NCI-H1436 (cell line): ENCODE results near the gene GAREM1.
"Not testable (repeated sequence)": the region's sequence is repeated elsewhere in the genome, so short reads cannot be mapped to it uniquely, and the experiment has no call there.

Experiments used
- DNase-seq: peaks from one replicate; lab custom pipeline; 2025; lab: John Stamatoyannopoulos, UW

GAREM1 gene

DNA sequence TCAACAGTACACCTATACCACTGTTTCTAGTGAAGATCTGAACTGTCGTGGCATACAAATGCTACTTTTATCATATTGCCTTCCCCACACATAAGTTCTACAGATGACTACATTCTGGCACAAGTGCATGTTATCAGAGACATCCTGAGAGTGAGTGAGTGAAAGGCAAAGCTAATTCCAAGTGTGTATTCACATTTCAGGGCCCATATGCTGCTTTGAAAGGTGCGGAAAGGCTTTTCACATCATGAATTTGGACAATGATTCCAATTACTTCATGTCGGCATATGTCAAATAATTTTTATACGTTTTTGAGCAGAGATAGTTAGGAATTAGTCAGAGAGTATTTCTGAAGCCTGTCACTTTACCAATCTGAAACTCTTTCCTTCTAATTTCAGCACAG lies 101.7 kb downstream of the GAREM1 start:
- DNase-seq: no peak

DNA sequence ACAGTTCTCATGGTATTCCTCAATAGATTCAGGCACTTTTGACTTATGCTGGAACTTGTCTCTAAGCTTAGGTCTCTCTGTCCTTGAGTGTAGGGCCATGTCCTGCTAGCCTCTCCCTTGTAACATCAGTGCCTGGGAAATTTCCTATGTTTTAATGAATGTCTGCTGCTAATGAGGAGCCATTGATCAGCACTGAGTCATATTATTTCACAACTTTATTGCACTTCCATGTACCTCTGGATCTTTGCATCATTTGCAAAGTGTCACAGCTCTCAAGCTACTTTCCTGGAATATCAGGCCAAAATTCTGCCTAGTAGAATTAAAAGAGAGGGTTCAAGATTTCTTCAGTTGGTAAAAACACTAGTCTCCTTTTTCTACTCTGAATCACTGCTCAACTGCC lies 102.5 kb downstream of the GAREM1 start:
- DNase-seq: no peak

DNA sequence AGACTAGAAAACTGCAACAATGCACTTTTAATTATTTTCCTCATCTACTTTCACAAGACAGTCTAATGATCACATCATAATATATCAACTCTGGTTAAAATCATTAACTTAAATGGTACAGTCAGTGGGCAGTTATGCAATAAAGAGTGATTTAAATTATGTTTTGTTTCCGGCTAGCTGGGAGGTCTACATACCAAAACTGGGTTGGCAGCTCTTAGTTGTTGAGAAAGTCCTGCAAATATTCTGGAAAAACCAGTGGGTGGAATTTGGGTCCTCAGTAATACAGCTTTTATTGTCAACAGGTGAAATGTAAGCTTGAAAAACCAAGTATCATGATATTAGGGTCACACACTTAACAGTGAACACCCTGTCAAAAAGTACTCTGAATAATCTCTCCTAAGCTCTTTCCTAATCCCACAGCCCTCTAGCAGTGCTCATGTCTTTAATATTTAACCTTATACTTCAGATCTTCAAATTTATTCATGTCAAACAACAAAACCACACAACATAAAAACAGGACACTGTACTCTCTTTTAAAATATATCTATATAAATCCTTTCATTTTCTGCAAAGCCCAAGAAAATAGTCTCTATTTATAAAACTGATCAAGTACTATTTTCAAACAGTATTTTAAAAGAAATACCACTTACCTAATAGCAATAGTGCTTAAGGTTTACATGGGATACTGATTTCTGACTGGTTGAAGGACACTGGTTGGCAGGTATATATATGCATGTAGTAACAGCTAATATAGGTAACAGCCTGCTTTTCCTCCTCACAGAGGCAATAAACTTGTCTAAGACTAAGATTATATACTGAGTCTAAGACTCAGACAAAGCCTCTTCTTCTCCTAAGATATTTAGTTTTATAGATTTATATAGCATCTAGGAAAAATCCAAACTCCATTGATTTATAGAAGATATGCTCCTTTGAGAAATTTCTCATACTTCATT lies 103.8 kb downstream of the GAREM1 start:
- no peak for DNase-seq

DNA sequence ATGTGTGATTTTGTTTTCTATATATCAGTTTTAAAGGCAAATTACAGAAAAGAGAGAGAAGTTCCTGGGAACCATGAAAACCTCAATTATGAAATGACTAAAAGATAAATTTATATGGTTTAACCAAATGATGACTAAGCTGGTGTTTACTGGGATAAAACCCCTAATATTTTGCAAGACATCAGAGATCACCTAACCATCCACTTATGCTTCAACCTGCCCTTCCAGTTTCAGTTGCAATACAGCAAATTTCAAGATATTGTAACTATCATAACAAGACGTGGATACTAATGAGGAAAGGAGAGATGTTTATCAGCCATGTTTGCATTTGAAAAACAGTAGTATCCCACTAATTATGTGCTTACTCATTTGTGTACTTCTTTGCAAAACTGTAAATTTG lies 108.2 kb downstream of the GAREM1 start:
- no peak for DNase-seq

DNA sequence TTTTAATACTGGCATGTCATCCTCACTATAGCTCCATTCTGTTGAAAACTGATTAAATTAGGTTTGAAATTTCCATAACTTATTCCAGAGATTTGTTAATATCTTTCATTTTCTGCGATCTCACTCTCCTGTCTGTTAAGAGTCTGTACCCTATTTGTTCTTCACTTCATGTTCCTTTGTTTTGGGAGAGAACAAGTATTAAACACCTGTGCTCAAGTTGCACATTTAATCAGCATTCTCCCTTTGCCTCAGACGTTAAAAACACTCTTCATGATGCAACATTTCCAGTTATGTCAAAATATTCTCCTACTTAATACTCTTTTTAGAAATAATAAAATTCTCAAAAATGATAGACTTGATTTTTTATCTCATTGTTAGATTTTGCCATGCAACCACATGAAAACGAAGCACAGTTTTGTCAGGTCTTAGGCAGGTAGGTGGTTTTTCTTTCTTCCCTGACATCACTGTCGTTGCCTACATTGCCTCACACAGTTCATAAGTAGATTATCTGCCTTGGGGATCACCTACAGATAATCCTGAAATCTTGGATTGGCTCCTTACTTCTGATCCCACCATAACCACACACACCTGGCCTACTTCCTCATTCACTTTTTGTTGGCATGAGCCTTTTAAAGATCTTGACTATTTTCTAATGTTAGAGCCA lies 109.9 kb downstream of the GAREM1 start:
- DNase-seq: no peak

DNA sequence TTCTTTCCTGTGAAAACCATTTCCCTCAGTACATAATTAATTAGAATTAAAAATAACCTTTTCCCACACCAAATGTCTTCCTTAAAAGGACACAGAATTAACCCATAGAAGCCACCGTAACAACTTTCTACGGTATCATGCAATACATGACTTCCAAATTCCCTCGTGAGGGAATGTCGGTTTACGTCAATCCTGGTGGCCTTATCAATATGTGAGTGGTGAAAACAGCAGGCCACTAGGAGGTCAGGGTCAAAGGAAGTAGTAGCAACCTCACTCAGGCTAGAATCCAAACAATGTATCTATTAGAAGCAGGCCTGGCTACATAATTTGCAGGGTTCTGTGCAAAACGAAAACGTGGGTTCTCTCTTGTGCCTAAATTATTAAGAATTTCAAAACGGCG lies 112.2 kb downstream of the GAREM1 start:
- no peak for DNase-seq

DNA sequence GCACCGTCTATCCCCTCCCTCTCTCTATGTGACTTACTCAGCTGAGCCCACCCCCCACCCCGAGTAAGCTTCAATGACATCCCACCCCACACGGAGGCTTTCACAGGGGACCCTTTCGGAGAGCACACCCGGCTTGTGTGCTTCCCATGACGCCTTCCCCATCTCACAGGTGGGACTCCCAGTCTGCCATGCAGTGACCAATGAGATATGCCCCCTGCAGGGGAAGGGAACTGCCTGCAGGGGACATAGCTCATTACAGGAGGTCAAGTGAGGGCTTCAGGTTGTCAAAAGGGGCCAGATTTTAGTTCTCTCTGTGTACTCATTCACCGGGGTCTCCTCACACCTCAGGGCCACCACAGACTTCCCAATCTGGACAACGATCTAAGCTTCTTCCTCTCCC lies 112.6 kb downstream of the GAREM1 start:
- DNase-seq: no peak

DNA sequence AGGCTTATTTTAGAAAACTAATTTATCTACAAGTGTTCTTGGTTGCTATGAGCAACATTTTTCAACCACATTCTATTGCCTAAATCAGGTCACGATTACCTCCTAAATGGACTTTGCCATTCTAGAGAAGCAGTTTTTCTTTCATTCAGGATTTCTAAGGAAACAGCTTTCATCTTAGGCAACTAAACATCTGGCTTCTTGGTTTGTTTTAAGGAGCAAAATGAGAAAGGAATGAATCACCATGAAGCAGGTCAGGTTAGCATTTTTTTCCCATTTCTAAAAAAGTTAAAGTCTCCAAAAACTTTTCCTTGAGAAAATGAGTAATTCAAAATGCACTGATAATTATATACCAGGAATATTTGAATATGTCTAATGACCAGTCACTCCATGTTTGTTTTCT lies 114.8 kb downstream of the GAREM1 start:
- DNase-seq: no peak

DNA sequence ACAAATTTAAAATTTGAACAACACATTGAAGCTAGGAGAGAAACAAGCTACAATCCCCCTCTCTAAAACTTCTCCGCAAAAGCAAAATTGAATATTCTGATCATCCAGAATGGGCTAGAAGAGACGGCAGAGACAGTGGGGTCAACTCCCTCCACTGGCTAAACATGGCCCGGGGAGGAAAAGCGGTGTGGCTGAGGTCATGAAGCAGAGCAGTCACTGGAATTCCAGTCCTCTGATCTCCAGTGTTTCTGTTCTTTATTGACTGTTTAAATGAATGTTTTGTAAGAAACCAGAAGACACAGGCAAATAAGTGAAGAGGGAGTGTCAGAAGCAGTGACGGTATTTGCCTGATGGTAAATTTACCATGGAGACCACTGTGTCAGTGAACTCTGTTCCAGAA lies 116.2 kb downstream of the GAREM1 start:
- DNase-seq: no peak

DNA sequence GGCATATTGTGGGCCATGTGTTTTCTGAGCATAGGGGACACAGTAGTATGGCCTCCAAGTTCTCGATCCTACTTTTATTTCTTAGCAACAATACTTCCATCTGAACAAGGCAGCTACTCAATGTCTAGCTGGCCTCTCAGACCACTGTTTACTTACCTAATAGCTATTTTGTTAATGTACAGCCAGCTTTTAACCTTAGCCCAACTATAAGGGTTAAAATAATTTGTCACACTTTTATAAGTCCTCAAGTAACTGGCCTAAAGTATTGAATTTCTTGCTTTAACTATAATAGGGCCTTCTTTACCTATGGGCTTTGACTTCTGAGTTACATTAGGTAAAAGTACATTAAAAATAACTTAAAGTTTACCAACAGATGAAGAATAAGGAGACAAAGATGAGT lies 117.4 kb downstream of the GAREM1 start:
- no peak for DNase-seq

DNA sequence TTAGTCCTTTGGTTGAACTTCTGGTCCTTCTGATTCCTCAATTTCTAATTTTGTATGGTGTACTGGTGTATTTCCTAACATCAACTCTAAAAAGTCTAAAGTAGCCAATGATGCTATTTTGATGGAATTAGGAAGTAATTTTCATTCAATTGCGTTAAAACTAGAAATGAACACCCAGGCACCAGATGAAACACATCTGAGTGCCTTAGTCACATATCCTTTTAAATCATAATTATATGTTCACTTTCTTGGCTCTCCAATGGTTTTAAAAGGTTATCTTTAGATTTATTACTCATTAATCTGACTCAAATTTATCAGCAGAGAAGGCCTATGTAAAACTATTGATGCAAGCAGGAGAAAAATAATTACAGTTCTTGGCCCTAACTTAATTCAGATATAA lies 119.7 kb downstream of the GAREM1 start:
- DNase-seq: no peak

DNA sequence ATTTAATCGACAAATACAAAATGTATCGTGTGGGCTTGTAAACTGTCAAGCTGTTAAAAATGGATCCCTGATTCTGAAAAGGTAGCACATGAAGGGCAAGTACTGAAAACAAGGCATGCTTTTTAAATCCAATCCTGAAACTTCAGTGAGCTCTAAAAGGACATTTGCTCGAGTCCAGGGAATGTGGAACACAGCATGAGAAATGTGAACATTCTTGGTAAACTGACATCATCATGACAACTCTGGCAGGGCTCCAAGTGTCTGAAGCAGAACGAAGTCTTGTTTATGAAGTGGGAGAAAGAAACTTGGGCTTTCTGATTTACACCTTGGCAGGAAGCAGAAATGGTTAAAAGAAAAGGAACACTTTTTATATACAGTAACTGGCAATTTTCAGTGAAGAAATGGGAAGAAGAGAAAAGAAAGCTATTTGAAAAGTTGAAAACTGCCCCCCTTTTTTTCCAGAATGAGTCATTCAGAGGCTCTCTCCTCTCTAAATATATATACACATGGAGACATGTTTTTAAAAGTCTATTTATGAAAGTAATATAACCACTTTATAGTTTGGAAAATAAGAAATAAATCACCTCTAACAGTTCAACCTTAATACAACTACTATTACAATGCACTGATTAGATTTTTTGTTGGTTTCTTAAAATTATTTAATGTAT lies 120.8 kb downstream of the GAREM1 start:
- DNase-seq: peak; percentile 16

DNA sequence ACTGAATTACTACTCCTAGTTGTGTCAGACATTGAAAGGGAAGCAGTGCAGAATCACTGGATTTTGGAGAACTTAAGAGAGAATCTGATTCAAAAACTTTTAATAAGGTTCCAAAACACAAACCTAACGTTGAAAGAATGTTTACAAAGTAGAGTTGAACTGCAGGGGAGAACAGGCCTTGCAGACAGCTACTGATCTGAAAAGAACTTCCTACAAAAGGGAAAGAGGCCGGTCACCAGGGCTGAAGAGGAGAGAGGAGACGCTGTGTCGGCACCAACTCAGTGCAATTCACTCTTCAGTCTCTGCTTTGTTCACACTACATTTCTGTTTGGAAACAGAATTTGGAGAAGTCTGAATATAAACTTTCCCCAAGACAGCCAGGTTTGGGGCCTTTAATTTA lies 124.0 kb downstream of the GAREM1 start:
- no peak for DNase-seq

DNA sequence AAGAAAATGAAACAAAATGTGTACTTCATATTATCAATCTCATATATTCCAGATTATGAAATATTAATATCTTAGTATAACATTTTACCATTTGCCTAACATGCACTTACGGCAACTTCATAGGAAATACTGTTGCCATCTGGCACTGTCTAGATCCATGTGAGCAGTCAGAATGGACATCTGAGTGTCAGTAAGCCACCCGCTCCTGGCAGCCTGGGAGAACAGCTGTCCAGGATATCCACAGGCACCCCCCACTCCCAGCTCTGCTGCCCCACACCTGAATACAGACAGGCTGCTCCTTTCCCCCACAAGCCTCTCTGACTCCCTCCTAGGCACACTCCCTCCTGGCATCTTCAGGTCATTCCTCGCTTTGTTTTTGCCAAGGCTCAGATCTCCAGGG lies 127.0 kb downstream of the GAREM1 start:
- no peak for DNase-seq

DNA sequence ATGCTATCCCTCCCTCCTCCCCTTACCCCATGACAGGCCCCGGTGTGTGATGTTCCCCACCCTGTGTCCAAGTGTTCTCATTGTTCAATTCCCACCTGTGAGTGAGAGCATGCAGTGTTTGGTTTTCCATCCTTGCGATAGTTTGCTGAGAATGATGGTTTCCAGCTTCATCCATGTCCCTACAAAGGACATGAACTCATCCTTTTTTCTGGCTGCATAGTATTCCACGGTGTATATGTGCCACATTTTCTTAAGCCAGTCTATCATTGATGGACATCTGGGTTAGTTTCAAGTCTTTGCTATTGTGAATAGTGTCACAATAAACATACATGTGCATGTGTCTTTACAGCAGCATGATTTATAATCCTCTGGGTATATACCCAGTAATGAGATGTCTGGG lies 129.6 kb downstream of the GAREM1 start:
- not testable (repeated sequence) for DNase-seq

DNA sequence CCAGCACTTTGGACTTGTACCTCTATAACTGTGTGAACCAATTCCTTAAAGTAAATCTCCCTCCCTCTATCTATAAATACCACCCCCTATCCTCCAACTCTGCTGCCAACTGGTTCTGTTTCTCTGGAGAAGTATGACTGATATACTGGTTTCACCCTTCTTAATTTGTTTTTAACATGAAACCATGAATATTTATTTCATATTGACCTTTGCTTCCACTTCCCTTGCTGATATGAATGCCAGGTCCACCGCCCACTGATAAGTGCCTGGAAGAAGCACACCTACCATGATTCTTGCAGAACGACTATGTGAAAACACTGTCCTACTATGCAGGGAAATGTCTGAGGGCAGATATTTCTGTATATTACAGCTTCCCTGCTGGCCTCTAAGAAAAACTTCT lies 131.6 kb downstream of the GAREM1 start:
- DNase-seq: no peak

DNA sequence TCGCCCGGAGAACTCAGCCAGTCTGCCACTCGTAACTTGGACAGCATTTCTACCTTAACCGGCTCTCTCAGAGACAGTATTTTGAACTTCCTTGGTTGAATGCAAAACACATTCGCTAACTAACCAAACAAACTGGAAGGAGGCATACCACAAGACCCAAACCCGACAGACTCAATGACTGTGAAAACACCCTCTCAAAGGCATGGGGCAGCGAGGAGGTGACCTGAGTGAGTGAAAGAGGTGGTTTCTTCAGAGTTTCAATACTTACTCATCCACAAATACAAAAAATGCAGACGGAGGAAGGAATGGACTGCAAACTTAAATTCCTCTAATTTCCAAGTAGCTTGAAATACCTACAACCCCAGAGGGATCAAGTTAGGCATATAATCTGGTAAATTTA lies 132.9 kb downstream of the GAREM1 start:
- no peak for DNase-seq

DNA sequence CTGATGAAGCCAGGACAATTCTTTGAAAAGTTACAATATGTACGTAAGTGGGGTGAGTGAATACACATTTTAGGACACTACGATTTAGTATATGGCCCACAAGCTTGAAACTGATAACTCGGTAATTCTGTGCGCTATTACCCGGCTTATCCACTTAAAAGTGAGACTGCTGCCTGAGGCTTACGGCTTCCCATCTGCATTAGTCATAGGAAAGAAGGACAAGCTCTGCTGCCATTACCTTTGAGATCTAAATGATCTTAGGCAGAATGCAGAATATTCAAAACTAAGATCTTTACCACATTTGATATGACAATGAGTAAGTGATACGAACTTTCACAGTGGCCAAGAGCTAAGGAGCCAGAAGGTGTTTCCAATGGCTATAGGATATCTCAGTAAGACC lies 133.3 kb downstream of the GAREM1 start:
- DNase-seq: no peak

DNA sequence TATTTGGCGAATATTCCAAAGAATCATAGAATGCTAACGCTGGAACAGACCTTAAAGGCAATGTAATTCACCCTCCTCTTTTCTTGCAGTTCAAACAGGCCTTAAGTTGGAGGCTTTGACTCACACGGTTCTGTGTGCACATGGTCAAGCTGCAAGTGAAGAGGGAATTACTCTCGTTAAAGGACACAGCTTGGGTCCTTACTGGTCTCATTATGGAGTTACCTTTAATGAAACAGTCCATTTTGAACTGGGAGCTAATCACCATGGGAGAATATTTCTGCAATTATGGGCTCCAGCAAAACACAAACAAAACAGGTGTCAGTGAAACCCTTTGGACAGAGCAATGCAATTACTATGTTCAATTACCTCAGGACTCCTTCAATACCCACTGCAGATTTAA lies 135.5 kb downstream of the GAREM1 start:
- no peak for DNase-seq

DNA sequence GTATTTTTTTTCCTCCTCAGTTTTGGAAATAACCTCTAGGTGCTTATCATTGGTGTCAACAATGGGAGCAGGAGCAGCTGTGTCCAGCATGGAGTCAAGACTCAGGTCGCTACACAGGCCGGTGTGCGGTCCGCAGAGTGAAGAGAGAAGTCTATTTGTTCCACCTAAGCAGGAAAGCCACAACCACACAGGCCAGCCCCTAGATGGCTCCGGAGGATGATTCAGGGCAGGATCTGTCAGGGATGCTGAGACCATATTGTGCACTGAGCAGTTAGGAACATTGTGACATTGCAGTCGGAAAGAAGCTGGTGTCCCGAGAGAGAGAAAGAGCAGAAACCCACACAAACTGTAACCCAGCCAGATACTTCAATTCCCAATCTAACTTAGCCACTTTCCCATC lies 136.9 kb downstream of the GAREM1 start:
- no peak for DNase-seq

DNA sequence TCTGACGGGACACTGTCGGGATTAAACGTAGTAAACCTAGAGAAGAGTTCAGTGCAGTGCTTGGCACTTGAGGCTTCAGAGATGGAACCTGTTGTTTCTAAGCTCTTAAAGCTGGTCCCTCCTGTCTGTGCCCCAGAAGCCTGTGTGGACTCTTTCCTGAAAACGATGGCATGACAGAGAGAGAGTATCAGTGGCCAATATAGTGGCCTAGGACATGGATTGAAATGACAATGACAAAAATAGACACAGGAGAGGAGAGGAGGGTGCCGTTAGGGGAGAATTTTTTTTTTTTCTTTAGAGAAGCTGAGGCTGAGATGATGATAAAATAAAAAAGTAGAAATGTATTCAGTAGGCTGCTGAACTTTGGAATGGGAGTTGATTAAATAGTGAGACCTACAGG lies 138.0 kb downstream of the GAREM1 start:
- DNase-seq: no peak

DNA sequence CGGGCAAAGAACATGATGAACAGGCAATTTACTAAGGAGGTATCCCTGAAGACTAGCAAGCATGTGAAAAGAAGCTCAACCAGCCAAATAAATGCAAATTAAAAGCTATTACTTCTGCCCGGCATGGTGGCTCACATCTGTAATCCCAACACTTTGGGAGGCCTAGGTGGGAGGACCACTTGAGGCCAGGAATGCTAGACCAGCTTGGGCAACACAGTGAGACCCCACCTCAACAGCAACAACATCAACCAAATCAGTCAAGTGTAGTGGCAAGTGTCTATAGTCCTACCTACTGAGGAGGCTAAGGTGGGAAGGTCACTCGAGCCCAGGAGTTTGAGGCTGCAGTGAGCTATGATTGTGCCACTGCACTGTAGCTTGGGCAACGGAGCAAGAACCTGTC lies 141.7 kb downstream of the GAREM1 start:
- no peak for DNase-seq

DNA sequence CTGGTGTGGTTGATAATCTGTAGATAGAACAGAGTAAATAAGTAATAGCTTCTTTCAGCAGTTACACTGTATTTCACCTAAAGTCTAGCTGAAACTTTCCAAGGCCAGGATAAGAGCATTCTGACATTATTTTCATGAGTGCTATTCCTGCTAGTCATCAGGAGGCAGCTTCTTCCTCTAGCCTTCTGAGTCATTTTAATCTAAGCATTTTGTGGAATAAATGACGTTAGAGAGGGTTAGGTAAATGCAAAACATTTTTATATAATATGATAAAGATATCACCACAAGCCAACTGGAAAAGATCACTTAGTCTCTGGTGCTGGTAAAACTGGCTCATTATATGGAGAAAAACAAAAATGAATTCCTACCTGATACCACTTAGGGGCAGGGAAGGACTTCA lies 142.3 kb downstream of the GAREM1 start:
- DNase-seq: no peak
